ENCODE results near the gene FBXO47. TPM values are rescaled to one million over a fixed set of nuclear protein-coding genes. Genes with fewer than 3 reads are reported as not detected.

FBXO47 gene
- polyA plus RNA-seq, 3 donors: not detected

DNA sequence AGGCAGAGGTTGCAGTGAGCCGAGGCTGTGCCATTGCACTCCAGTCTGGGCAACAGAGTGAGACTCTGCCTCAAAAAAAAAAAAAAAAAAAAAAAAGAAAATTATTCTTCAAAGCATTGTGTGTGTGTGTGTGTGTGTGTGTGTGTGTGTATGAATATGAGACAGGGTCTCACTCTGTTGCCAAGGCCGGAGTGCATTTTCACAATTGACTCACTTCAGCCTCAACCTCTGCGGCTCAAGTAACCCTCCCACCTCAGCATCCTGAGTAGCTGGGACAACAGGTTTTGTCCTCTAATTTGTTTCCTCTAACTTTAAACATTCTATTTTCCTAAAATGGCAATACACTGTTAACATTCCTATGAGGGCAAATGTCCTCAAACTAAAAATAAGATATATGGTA, 7.7 kb downstream of the FBXO47 start:
- H3K27ac Mint-ChIP-seq: no peak overlapping the region
- peaks cover 2 to 9% (median 8%) of the 10 kb centered on the region in 3 donors for H3K27me3 Mint-ChIP-seq (ENCODE audit: low read depth in 3 of 3)
- Histone ChIP-seq H3K79me2 (ENCODE audit: insufficient read depth, low read length) (no peaks in the 10 kb centered on the region), H3K27me3 (ENCODE audit: control insufficient read depth in 2 of 2, insufficient read depth in 2 of 2, low read length in 2 of 2) (no peaks in the 10 kb centered on the region), H3K4me1 (ENCODE audit: control insufficient read depth in 1 of 2, insufficient read depth in 2 of 2, low read length in 2 of 2) (no peaks in the 10 kb centered on the region), H3K4me2 (replicated peaks; ENCODE audit: extremely low read depth, low read length, poor library complexity, severe bottlenecking) (no peak overlapping the region), H3K36me3 (replicated peaks in 1 of 2; ENCODE audit: control insufficient read depth in 1 of 2, insufficient read depth in 2 of 2, low read length in 2 of 2) (no peaks in the 10 kb centered on the region), H3K9ac (ENCODE audit: insufficient read depth, low read length, poor library complexity, severe bottlenecking) (no peak overlapping the region), H2AFZ (ENCODE audit: insufficient read depth, low read depth, low read length, poor library complexity, severe bottlenecking) (no peak overlapping the region), H4K20me1 (ENCODE audit: insufficient read depth, low read length) (no peaks in the 10 kb centered on the region), H3K9me3 (replicated peaks in 1 of 2; ENCODE audit: control insufficient read depth in 1 of 2, insufficient read depth in 1 of 2, low read length in 2 of 2) (no peaks in the 10 kb centered on the region), H3K27ac (ENCODE audit: low read depth in 1 of 2, low read length in 2 of 2) (no peak overlapping the region), H3K4me3 (replicated peaks in 1 of 3; ENCODE audit: low read depth in 2 of 3, low read length in 3 of 3) (no peak overlapping the region)
- no peaks in the 10 kb centered on the region for H3K36me3 Mint-ChIP-seq
- H3K4me3 Mint-ChIP-seq: no peak overlapping the region
- no peaks in the 10 kb centered on the region for H3K4me1 Mint-ChIP-seq
- no peaks in the 10 kb centered on the region for H3K9me3 Mint-ChIP-seq
- no peak for DNase-seq
- intact Hi-C loops (cut with micrococcal nuclease): no loop called here
- TF ChIP-seq CTCF (IDR thresholded peaks at IDR 0.05): no peak
- WGBS (ENCODE audit: insufficient coverage): 100% methylated on average over 1 of the region's 3 CpGs

GRCh38 chr17:38958756-38959155, 8.4 kb downstream of the FBXO47 start:
- H3K4me2 ChIP-seq (replicated peaks; ENCODE audit: extremely low read depth, low read length, poor library complexity, severe bottlenecking): no peak overlapping the region
- H3K27ac Mint-ChIP-seq: no peak overlapping the region

More at GRCh38 chr17:38958756-38959155, 8.4 kb downstream of the FBXO47 start:
- no peak for DNase-seq
- Mint-ChIP-seq H3K4me3 (no peak overlapping the region), H3K27me3 (ENCODE audit: low read depth in 3 of 3) (peaks cover 2 to 9% (median 8%) of the 10 kb centered on the region in 3 donors), H3K36me3 (no peaks in the 10 kb centered on the region), H3K9me3 (no peaks in the 10 kb centered on the region), H3K4me1 (no peaks in the 10 kb centered on the region)
- H3K9me3 ChIP-seq (replicated peaks in 1 of 2; ENCODE audit: control insufficient read depth in 1 of 2, insufficient read depth in 1 of 2, low read length in 2 of 2): no peaks in the 10 kb centered on the region
- no peaks in the 10 kb centered on the region for H3K27me3 ChIP-seq (ENCODE audit: control insufficient read depth in 2 of 2, insufficient read depth in 2 of 2, low read length in 2 of 2)
- no peaks in the 10 kb centered on the region for H3K36me3 ChIP-seq (replicated peaks in 1 of 2; ENCODE audit: control insufficient read depth in 1 of 2, insufficient read depth in 2 of 2, low read length in 2 of 2)
- intact Hi-C loops (cut with micrococcal nuclease): no loop called here
- H3K79me2 ChIP-seq (ENCODE audit: insufficient read depth, low read length): no peaks in the 10 kb centered on the region
- no peak overlapping the region for H3K4me3 ChIP-seq (replicated peaks in 1 of 3; ENCODE audit: low read depth in 2 of 3, low read length in 3 of 3)
- H2AFZ ChIP-seq (ENCODE audit: insufficient read depth, low read depth, low read length, poor library complexity, severe bottlenecking): no peak overlapping the region
- no peak overlapping the region for H3K27ac ChIP-seq (ENCODE audit: low read depth in 1 of 2, low read length in 2 of 2)
- H3K9ac ChIP-seq (ENCODE audit: insufficient read depth, low read length, poor library complexity, severe bottlenecking): no peak overlapping the region
- TF ChIP-seq CTCF (IDR thresholded peaks at IDR 0.05): no peak
- H4K20me1 ChIP-seq (ENCODE audit: insufficient read depth, low read length): no peaks in the 10 kb centered on the region
- H3K4me1 ChIP-seq (ENCODE audit: control insufficient read depth in 1 of 2, insufficient read depth in 2 of 2, low read length in 2 of 2): no peaks in the 10 kb centered on the region

All from CD14-positive monocyte (primary cell).